ENCODE data around the gene ATP1B4.

The ATP1B4 gene

GRCh38 chrX:120334151-120334550, 27.7 kb upstream of the ATP1B4 start:
- H3K27me3 ChIP-seq (ENCODE audit: insufficient read depth, low read length), result no peaks in the 10 kb centered on the region
- H4K20me1 ChIP-seq (ENCODE audit: insufficient read depth, low read length), result no peaks in the 10 kb centered on the region
- H3K9ac ChIP-seq (ENCODE audit: low read length), result no peak overlapping the region
- H2AFZ ChIP-seq (ENCODE audit: low read length), result no peak overlapping the region
- H3K4me1 ChIP-seq (ENCODE audit: insufficient read depth, low read length, severe bottlenecking), result no peaks in the 10 kb centered on the region
- no peaks in the 10 kb centered on the region for H3K36me3 ChIP-seq (ENCODE audit: insufficient read depth, low read length)
- no peaks in the 10 kb centered on the region for H3F3A ChIP-seq (ENCODE audit: insufficient read depth, low read length)
- H3K9me2 ChIP-seq (ENCODE audit: low read depth, low read length), result no peaks in the 10 kb centered on the region
- no peak overlapping the region for H3K27ac ChIP-seq (ENCODE audit: low read depth, low read length, poor library complexity, severe bottlenecking)
- no peaks in the 10 kb centered on the region for H3K9me3 ChIP-seq (ENCODE audit: low read length)
- no peak for TF ChIP-seq CTCF (IDR thresholded peaks at IDR 0.05; ENCODE audit: low read length)
- no peak for TF ChIP-seq EZH2 (IDR thresholded peaks at IDR 0.05; ENCODE audit: borderline replicate concordance, low read length)
- H3K4me2 ChIP-seq (ENCODE audit: low read length), result no peak overlapping the region
- H3K79me2 ChIP-seq (ENCODE audit: insufficient read depth, low read length), result no peaks in the 10 kb centered on the region
- no peak overlapping the region for H3K4me3 ChIP-seq (ENCODE audit: low read depth, low read length, poor library complexity, severe bottlenecking)

GRCh38 chrX:120334603-120335002, 27.3 kb upstream of the ATP1B4 start:
- Histone ChIP-seq H3K9ac (ENCODE audit: low read length) (no peak overlapping the region), H3K9me2 (ENCODE audit: low read depth, low read length) (no peaks in the 10 kb centered on the region), H2AFZ (ENCODE audit: low read length) (no peak overlapping the region), H4K20me1 (ENCODE audit: insufficient read depth, low read length) (no peaks in the 10 kb centered on the region), H3K79me2 (ENCODE audit: insufficient read depth, low read length) (no peaks in the 10 kb centered on the region), H3K9me3 (ENCODE audit: low read length) (no peaks in the 10 kb centered on the region), H3K4me1 (ENCODE audit: insufficient read depth, low read length, severe bottlenecking) (no peaks in the 10 kb centered on the region), H3K36me3 (ENCODE audit: insufficient read depth, low read length) (no peaks in the 10 kb centered on the region), H3K27me3 (ENCODE audit: insufficient read depth, low read length) (no peaks in the 10 kb centered on the region), H3F3A (ENCODE audit: insufficient read depth, low read length) (no peaks in the 10 kb centered on the region), H3K4me2 (ENCODE audit: low read length) (no peak overlapping the region), H3K27ac (ENCODE audit: low read depth, low read length, poor library complexity, severe bottlenecking) (no peak overlapping the region), H3K4me3 (ENCODE audit: low read depth, low read length, poor library complexity, severe bottlenecking) (no peak overlapping the region)
- TF ChIP-seq CTCF (IDR thresholded peaks at IDR 0.05; ENCODE audit: low read length) (no peak), EZH2 (IDR thresholded peaks at IDR 0.05; ENCODE audit: borderline replicate concordance, low read length) (no peak)

- H3K36me3 ChIP-seq (ENCODE audit: insufficient read depth, low read length), result no peaks in the 10 kb centered on the region
- H3F3A ChIP-seq (ENCODE audit: insufficient read depth, low read length), result no peaks in the 10 kb centered on the region
- H3K9me2 ChIP-seq (ENCODE audit: low read depth, low read length), result no peaks in the 10 kb centered on the region
- no peak overlapping the region for H3K9ac ChIP-seq (ENCODE audit: low read length)
- H2AFZ ChIP-seq (ENCODE audit: low read length), result no peak overlapping the region
- H3K79me2 ChIP-seq (ENCODE audit: insufficient read depth, low read length), result no peaks in the 10 kb centered on the region
- no peaks in the 10 kb centered on the region for H3K9me3 ChIP-seq (ENCODE audit: low read length)
- no peaks in the 10 kb centered on the region for H3K4me1 ChIP-seq (ENCODE audit: insufficient read depth, low read length, severe bottlenecking)
- no peak overlapping the region for H3K4me3 ChIP-seq (ENCODE audit: low read depth, low read length, poor library complexity, severe bottlenecking)
- H3K4me2 ChIP-seq (ENCODE audit: low read length), result no peak overlapping the region
- no peaks in the 10 kb centered on the region for H4K20me1 ChIP-seq (ENCODE audit: insufficient read depth, low read length)
- no peak for TF ChIP-seq EZH2 (IDR thresholded peaks at IDR 0.05; ENCODE audit: borderline replicate concordance, low read length)
- no peak for TF ChIP-seq CTCF (IDR thresholded peaks at IDR 0.05; ENCODE audit: low read length)
- H3K27ac ChIP-seq (ENCODE audit: low read depth, low read length, poor library complexity, severe bottlenecking), result no peak overlapping the region
- no peaks in the 10 kb centered on the region for H3K27me3 ChIP-seq (ENCODE audit: insufficient read depth, low read length)
Observed at GRCh38 chrX:120335289-120335688, 26.6 kb upstream of the ATP1B4 start.
